SK-N-SH treated with all-trans-retinoic acid at 6 μM for 48 hours (cell line): ENCODE data around the gene RHEX.

Experiments
- ATAC-seq: fragments of 200-7000 bp; cut with Tn5 transposase; 3 replicates; pipeline ENCODE4 v1.9.1; 2020; ENCODE audit warnings: mild to moderate bottlenecking, moderate library complexity
- ARNTL ChIP-seq: fragments of 450-650 bp; formaldehyde crosslinking; IDR thresholded peaks from 2 replicates; pipeline ENCODE4 v1.5.0; 2020; ENCODE audit warnings: low read depth, mild to moderate bottlenecking, moderate library complexity, borderline replicate concordance
- CREB5 ChIP-seq: fragments of 250-450 bp; sonication (Bioruptor Pico); IDR thresholded peaks from 2 replicates; pipeline ENCODE4 v1.5.1; 2020; ENCODE audit warnings: low read depth, mild to moderate bottlenecking, moderate library complexity
- CSRNP3 ChIP-seq: fragments of 250-450 bp; sonication (Bioruptor Pico); IDR thresholded peaks from 2 replicates; pipeline ENCODE4 v1.5.1; 2021; ENCODE audit warnings: mild to moderate bottlenecking, moderate library complexity
- GLIS3 ChIP-seq: fragments of 250-450 bp; sonication (Bioruptor Pico); IDR thresholded peaks from 2 replicates; pipeline ENCODE4 v1.5.0; 2020; ENCODE audit warnings: mild to moderate bottlenecking, moderate library complexity
- ISL1 ChIP-seq: fragments of 250-450 bp; sonication (Bioruptor Pico); IDR thresholded peaks from 2 replicates; pipeline ENCODE4 v2.1.2; 2022; ENCODE audit warnings: mild to moderate bottlenecking, moderate library complexity
- OSR1 ChIP-seq: fragments of 250-450 bp; sonication (Bioruptor Pico); IDR thresholded peaks from 2 replicates; pipeline ENCODE4 v1.8.0; 2022; ENCODE audit warnings: moderate library complexity, mild to moderate bottlenecking, inconsistent platforms
- PPARA ChIP-seq: fragments of 250-450 bp; sonication (Bioruptor Pico); IDR thresholded peaks from 2 replicates; pipeline ENCODE4 v1.5.0; 2020; ENCODE audit warnings: mild to moderate bottlenecking, borderline replicate concordance
- RARB ChIP-seq: fragments of 250-450 bp; sonication (Bioruptor Pico); IDR thresholded peaks from 2 replicates; pipeline ENCODE4 v1.8.0; 2021; ENCODE audit warnings: mild to moderate bottlenecking, moderate library complexity
- SNAI2 ChIP-seq: fragments of 250-450 bp; sonication (Bioruptor Pico); IDR thresholded peaks from 2 replicates; pipeline ENCODE4 v1.5.0; 2020; ENCODE audit warnings: mild to moderate bottlenecking, moderate library complexity
- TSHZ2 ChIP-seq: fragments of 250-450 bp; sonication (Bioruptor Pico); IDR thresholded peaks from 2 replicates; pipeline ENCODE4 v1.5.0; 2020; ENCODE audit warnings: mild to moderate bottlenecking, moderate library complexity
- ZNF70 ChIP-seq: fragments of 450-650 bp; formaldehyde crosslinking; IDR thresholded peaks from 2 replicates; pipeline ENCODE4 v1.5.0; 2020; ENCODE audit warnings: mild to moderate bottlenecking, moderate library complexity
- ZNF8 ChIP-seq: fragments of 450-650 bp; formaldehyde crosslinking; IDR thresholded peaks from 2 replicates; pipeline ENCODE4 v1.5.0; 2020; ENCODE audit warnings: mild to moderate bottlenecking, moderate library complexity

Gene RHEX

GRCh38 chr1:206143537-206144172 is 90.7 kb downstream of the RHEX start (continued):
- TF ChIP-seq CREB5 (no peak), ZNF70 (CRISPR knock-in tag) (no peak), GLIS3 (no peak), PPARA (CRISPR knock-in tag) (no peak)

GRCh38 chr1:206144605-206145004 is 91.6 kb downstream of the RHEX start:
- ATAC-seq: no peak
- no peak for TF ChIP-seq RARB
- TF ChIP-seq CSRNP3 (CRISPR knock-in tag): no peak
- no peak for TF ChIP-seq SNAI2 (CRISPR knock-in tag)
- no peak for TF ChIP-seq ARNTL (CRISPR knock-in tag)
- no peak for TF ChIP-seq OSR1
- TF ChIP-seq GLIS3: no peak
- no peak for TF ChIP-seq PPARA (CRISPR knock-in tag)
- TF ChIP-seq ISL1: no peak

GRCh38 chr1:206145771-206146290 is 92.9 kb downstream of the RHEX start:
- ATAC-seq: no peak
- TF ChIP-seq ZNF8 (CRISPR knock-in tag) (no peak), PPARA (CRISPR knock-in tag) (no peak), TSHZ2 (no peak)
